ENCODE measurements around the gene NKIRAS1. TPM values are rescaled to one million over a fixed set of nuclear protein-coding genes. Genes with fewer than 3 reads are reported as not detected.
"Not testable (repeated sequence)": the region's sequence is repeated elsewhere in the genome, so short reads cannot be mapped to it uniquely, and the experiment has no call there.

NKIRAS1 gene
- total RNA-seq, 2 experiments from 2014 or later = 3.2 to 3.8 TPM

DNA sequence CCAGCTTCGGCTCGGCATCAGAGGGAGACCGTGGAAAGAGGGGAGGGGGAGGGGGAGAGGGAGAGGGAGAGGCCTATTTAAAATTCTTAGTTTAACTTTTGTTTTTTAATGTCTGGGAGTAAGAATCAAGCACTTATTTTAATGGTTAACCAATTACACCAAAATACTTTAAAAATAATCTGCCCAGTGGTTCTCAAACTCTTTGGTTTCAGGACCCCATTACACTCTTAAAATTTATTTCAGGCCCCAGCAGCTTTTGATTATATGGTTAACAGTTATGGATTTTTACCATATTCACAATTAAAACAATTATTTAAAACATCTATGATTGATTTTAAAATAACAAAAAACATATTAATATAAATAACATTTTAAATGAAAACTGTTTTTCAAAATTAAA lies 44.5 kb downstream of the NKIRAS1 start:
- ATAC-seq (ENCODE audit: poor library complexity) = no peak
- no peak for TF ChIP-seq CTCF (IDR thresholded peaks at IDR 0.05)
- peaks cover 60% of the 10 kb centered on the region for H3K4me1 Mint-ChIP-seq (ENCODE audit: low read depth)
- H3K4me3 Mint-ChIP-seq = no peak overlapping the region
- no peak for DNase-seq
- Histone ChIP-seq H3K27me3 (ENCODE audit: control insufficient read depth in 1 of 2, insufficient read depth in 2 of 2, low read length in 2 of 2) (no peaks in the 10 kb centered on the region), H3K36me3 (ENCODE audit: insufficient read depth, low read length) (no peaks in the 10 kb centered on the region), H3K9me3 (ENCODE audit: control insufficient read depth in 1 of 2, insufficient read depth in 1 of 2, low read length in 2 of 2) (no peaks in the 10 kb centered on the region), H3K4me1 (ENCODE audit: insufficient read depth, low read length) (no peaks in the 10 kb centered on the region), H3K4me3 (ENCODE audit: low read length) (no peak overlapping the region), H3K27ac (ENCODE audit: low read depth in 1 of 2, low read length in 2 of 2) (no peak overlapping the region)
- no peaks in the 10 kb centered on the region for H3K27me3 Mint-ChIP-seq
- intact Hi-C loops (cut with DNase I, micrococcal nuclease) = no loop called here
- CTCF ChIA-PET = no interaction called here
- H3K27ac Mint-ChIP-seq = no peak overlapping the region
- H3K36me3 Mint-ChIP-seq (ENCODE audit: low read depth) = no peaks in the 10 kb centered on the region
- POLR2A ChIA-PET = no interaction called here
- no peaks in the 10 kb centered on the region for H3K9me3 Mint-ChIP-seq

GRCh38 chr3:23871361-23871760 lies 45.4 kb downstream of the NKIRAS1 start:
- H3K27ac ChIP-seq (ENCODE audit: low read depth in 1 of 2, low read length in 2 of 2); DNase-seq; H3K36me3 Mint-ChIP-seq (ENCODE audit: low read depth); H3K36me3 ChIP-seq (ENCODE audit: insufficient read depth, low read length); H3K27me3 Mint-ChIP-seq; H3K4me1 ChIP-seq (ENCODE audit: insufficient read depth, low read length); H3K27me3 ChIP-seq (ENCODE audit: control insufficient read depth in 1 of 2, insufficient read depth in 2 of 2, low read length in 2 of 2); POLR2A ChIA-PET; CTCF ChIA-PET; H3K4me3 ChIP-seq (ENCODE audit: low read length); ATAC-seq (ENCODE audit: poor library complexity); intact Hi-C loops (cut with DNase I, micrococcal nuclease); H3K9me3 ChIP-seq (ENCODE audit: control insufficient read depth in 1 of 2, insufficient read depth in 1 of 2, low read length in 2 of 2); H3K4me3 Mint-ChIP-seq; H3K27ac Mint-ChIP-seq; H3K9me3 Mint-ChIP-seq: not testable (repeated sequence)
- H3K4me1 Mint-ChIP-seq (ENCODE audit: low read depth) = peaks cover 53% of the 10 kb centered on the region

DNA sequence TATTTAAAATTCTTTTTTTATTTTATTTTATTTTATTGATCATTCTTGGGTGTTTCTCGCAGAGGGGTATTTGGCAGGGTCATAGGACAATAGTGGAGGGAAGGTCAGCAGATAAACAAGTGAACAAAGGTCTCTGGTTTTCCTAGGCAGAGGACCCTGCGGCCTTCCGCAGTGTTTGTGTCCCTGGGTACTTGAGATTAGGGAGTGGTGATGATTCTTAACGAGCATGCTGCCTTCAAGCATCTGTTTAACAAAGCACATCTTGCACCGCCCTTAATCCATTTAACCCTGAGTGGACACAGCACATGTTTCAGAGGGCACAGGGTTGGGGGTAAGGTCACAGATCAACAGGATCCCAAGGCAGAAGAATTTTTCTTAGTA lies 46.1 kb downstream of the NKIRAS1 start:
- H3K4me1 ChIP-seq (ENCODE audit: insufficient read depth, low read length); H3K9me3 Mint-ChIP-seq; CTCF ChIA-PET; H3K4me3 ChIP-seq (ENCODE audit: low read length); H3K36me3 ChIP-seq (ENCODE audit: insufficient read depth, low read length); intact Hi-C loops (cut with DNase I, micrococcal nuclease); H3K27ac Mint-ChIP-seq; DNase-seq; H3K4me3 Mint-ChIP-seq; ATAC-seq (ENCODE audit: poor library complexity); H3K27me3 Mint-ChIP-seq; H3K27ac ChIP-seq (ENCODE audit: low read depth in 1 of 2, low read length in 2 of 2); POLR2A ChIA-PET; H3K36me3 Mint-ChIP-seq (ENCODE audit: low read depth); H3K27me3 ChIP-seq (ENCODE audit: control insufficient read depth in 1 of 2, insufficient read depth in 2 of 2, low read length in 2 of 2); H3K9me3 ChIP-seq (ENCODE audit: control insufficient read depth in 1 of 2, insufficient read depth in 1 of 2, low read length in 2 of 2): not testable (repeated sequence)
- peaks cover 55% of the 10 kb centered on the region for H3K4me1 Mint-ChIP-seq (ENCODE audit: low read depth)

GRCh38 chr3:23869977-23870662 lies 46.7 kb downstream of the NKIRAS1 start:
- H3K4me1 Mint-ChIP-seq (ENCODE audit: low read depth) = peaks cover 56% of the 10 kb centered on the region
- intact Hi-C loops (cut with DNase I, micrococcal nuclease) = no loop called here
- no peak overlapping the region for H3K27ac ChIP-seq (ENCODE audit: low read depth in 1 of 2, low read length in 2 of 2)
- ATAC-seq (ENCODE audit: poor library complexity) (no peak), DNase-seq (no peak)
- H3K9me3 ChIP-seq (ENCODE audit: control insufficient read depth in 1 of 2, insufficient read depth in 1 of 2, low read length in 2 of 2) = no peaks in the 10 kb centered on the region
- POLR2A ChIA-PET = no interaction called here
- no peak overlapping the region for H3K4me3 Mint-ChIP-seq
- no peaks in the 10 kb centered on the region for H3K27me3 Mint-ChIP-seq
- H3K36me3 ChIP-seq (ENCODE audit: insufficient read depth, low read length) = no peaks in the 10 kb centered on the region
- CTCF ChIA-PET = no interaction called here
- H3K36me3 Mint-ChIP-seq (ENCODE audit: low read depth) = peaks cover 4% of the 10 kb centered on the region
- no peak overlapping the region for H3K4me3 ChIP-seq (ENCODE audit: low read length)
- H3K27me3 ChIP-seq (ENCODE audit: control insufficient read depth in 1 of 2, insufficient read depth in 2 of 2, low read length in 2 of 2) = no peaks in the 10 kb centered on the region
- TF ChIP-seq CTCF (IDR thresholded peaks at IDR 0.05) = no peak
- peak overlapping the region; percentile 33 for H3K27ac Mint-ChIP-seq
- no peaks in the 10 kb centered on the region for H3K9me3 Mint-ChIP-seq
- H3K4me1 ChIP-seq (ENCODE audit: insufficient read depth, low read length) = peaks cover 5% of the 10 kb centered on the region
